ENCODE data around the gene ING1. TPM values are rescaled to one million over a fixed set of nuclear protein-coding genes. Genes with fewer than 3 reads are reported as not detected.

ING1 gene
- total RNA-seq, 1 donor from 2014 or later: 16.3 TPM

DNA sequence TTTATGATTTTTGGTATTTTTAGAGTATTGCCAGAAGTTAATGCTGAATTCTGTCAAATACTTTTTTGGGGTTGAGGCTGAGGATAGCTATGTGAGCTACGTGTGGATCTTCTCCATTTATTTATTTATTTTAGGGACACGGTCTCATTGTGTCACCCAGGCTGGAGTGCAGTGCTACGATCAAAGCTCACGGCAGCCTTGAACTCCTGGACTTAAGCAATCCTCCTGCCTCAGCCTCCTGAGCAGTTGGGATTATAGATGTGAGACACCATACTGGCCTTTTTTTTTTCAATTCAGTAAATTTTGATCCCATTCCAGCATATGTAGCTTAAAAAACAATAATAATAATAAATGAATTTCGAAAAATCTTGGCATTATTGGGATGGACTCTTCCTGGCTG, 21.1 kb downstream of the ING1 start:
- DNase-seq (ENCODE audit: low spot score): no peak
- Mint-ChIP-seq H3K9me3 (no peaks in the 10 kb centered on the region), H3K27ac (no peak overlapping the region), H3K27me3 (ENCODE audit: low read depth) (peaks cover 9% of the 10 kb centered on the region), H3K4me1 (ENCODE audit: low read depth) (peaks cover 2% of the 10 kb centered on the region), H3K4me3 (ENCODE audit: low read depth) (no peak overlapping the region), H3K36me3 (ENCODE audit: low read depth) (no peaks in the 10 kb centered on the region)
- intact Hi-C loops (cut with micrococcal nuclease): no loop called here

- intact Hi-C loops (cut with micrococcal nuclease): no loop called here
- Mint-ChIP-seq H3K27ac (no peak overlapping the region), H3K4me1 (ENCODE audit: low read depth) (peaks cover 2% of the 10 kb centered on the region), H3K4me3 (ENCODE audit: low read depth) (no peak overlapping the region), H3K27me3 (ENCODE audit: low read depth) (peaks cover 4% of the 10 kb centered on the region), H3K9me3 (peaks cover under 1% of the 10 kb centered on the region), H3K36me3 (ENCODE audit: low read depth) (no peaks in the 10 kb centered on the region)
- no peak for DNase-seq (ENCODE audit: low spot score)
Measured at GRCh38 chr13:110737555-110737954, 24.1 kb downstream of the ING1 start.

DNA sequence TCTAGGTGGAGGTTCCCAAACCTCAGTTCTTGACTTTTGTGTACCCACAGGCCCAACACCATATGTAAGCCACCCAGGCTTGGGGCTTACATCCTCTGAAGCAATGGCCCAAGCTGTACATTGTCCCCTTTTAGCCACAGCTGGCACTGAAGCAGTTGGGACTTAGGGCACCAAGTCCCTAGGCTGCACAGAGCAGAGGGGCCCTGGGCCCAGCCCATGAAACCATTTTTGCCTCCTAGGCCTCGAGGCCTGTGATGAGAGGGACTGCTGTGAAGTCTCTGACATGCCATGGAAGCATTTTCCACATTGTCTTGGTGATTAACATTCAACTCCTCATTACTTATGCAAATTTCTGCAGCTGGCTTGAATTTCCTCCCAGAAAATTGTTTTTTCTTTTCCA, 30.2 kb downstream of the ING1 start:
- DNase-seq (ENCODE audit: low spot score): no peak
- Mint-ChIP-seq H3K4me3 (ENCODE audit: low read depth) (no peak overlapping the region), H3K4me1 (ENCODE audit: low read depth) (no peaks in the 10 kb centered on the region), H3K36me3 (ENCODE audit: low read depth) (no peaks in the 10 kb centered on the region), H3K9me3 (peaks cover 18% of the 10 kb centered on the region), H3K27ac (no peak overlapping the region), H3K27me3 (ENCODE audit: low read depth) (peaks cover 8% of the 10 kb centered on the region)
- intact Hi-C loops (cut with micrococcal nuclease): no loop called here

GRCh38 chr13:110746438-110746837, 32.9 kb downstream of the ING1 start:
- intact Hi-C loops (cut with micrococcal nuclease): no loop called here
- no peaks in the 10 kb centered on the region for H3K4me1 Mint-ChIP-seq (ENCODE audit: low read depth)
- no peak overlapping the region for H3K4me3 Mint-ChIP-seq (ENCODE audit: low read depth)
- H3K27me3 Mint-ChIP-seq (ENCODE audit: low read depth): peaks cover 8% of the 10 kb centered on the region
- no peaks in the 10 kb centered on the region for H3K36me3 Mint-ChIP-seq (ENCODE audit: low read depth)
- peaks cover 21% of the 10 kb centered on the region for H3K9me3 Mint-ChIP-seq
- DNase-seq (ENCODE audit: low spot score): no peak
- H3K27ac Mint-ChIP-seq: no peak overlapping the region

DNA sequence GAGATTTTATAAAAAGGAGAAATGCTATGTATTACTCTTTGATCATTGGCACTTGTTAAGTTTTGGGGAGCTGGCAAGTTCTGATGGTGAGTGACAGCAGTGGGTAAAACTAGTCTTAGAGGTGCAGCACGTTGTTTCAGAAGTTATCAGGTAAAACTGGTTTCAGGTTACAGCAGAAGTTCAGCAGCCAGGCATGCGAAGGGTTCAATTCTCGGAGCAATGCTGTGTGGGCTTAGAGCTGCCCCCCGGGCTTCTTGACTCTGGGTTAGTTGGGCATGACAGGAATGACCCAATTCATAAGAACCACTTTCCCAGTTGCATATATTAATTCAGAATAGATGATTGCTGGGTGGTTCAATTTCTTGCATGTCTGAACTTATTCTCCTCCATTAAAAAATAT, 34.8 kb downstream of the ING1 start:
- Mint-ChIP-seq H3K4me3 (ENCODE audit: low read depth) (no peak overlapping the region), H3K27ac (no peak overlapping the region), H3K27me3 (ENCODE audit: low read depth) (peaks cover 8% of the 10 kb centered on the region), H3K4me1 (ENCODE audit: low read depth) (no peaks in the 10 kb centered on the region), H3K36me3 (ENCODE audit: low read depth) (no peaks in the 10 kb centered on the region), H3K9me3 (peaks cover 13% of the 10 kb centered on the region)
- no peak for DNase-seq (ENCODE audit: low spot score)
- intact Hi-C loops (cut with micrococcal nuclease): no loop called here

- no peak overlapping the region for H3K4me3 Mint-ChIP-seq (ENCODE audit: low read depth)
- no peaks in the 10 kb centered on the region for H3K9me3 Mint-ChIP-seq
- intact Hi-C loops (cut with micrococcal nuclease): no loop called here
- no peaks in the 10 kb centered on the region for H3K27me3 Mint-ChIP-seq (ENCODE audit: low read depth)
- no peak overlapping the region for H3K27ac Mint-ChIP-seq
- no peaks in the 10 kb centered on the region for H3K36me3 Mint-ChIP-seq (ENCODE audit: low read depth)
- no peaks in the 10 kb centered on the region for H3K4me1 Mint-ChIP-seq (ENCODE audit: low read depth)
- DNase-seq (ENCODE audit: low spot score): no peak
Measured at GRCh38 chr13:110756219-110756631, 42.7 kb downstream of the ING1 start.

GRCh38 chr13:110757296-110757695, 43.8 kb downstream of the ING1 start:
- no peak for DNase-seq (ENCODE audit: low spot score)
- H3K4me1 Mint-ChIP-seq (ENCODE audit: low read depth): no peaks in the 10 kb centered on the region
- no peaks in the 10 kb centered on the region for H3K36me3 Mint-ChIP-seq (ENCODE audit: low read depth)
- no peak overlapping the region for H3K4me3 Mint-ChIP-seq (ENCODE audit: low read depth)
- H3K9me3 Mint-ChIP-seq: no peaks in the 10 kb centered on the region
- no peaks in the 10 kb centered on the region for H3K27me3 Mint-ChIP-seq (ENCODE audit: low read depth)
- no peak overlapping the region for H3K27ac Mint-ChIP-seq
- intact Hi-C loops (cut with micrococcal nuclease): no loop called here

DNA sequence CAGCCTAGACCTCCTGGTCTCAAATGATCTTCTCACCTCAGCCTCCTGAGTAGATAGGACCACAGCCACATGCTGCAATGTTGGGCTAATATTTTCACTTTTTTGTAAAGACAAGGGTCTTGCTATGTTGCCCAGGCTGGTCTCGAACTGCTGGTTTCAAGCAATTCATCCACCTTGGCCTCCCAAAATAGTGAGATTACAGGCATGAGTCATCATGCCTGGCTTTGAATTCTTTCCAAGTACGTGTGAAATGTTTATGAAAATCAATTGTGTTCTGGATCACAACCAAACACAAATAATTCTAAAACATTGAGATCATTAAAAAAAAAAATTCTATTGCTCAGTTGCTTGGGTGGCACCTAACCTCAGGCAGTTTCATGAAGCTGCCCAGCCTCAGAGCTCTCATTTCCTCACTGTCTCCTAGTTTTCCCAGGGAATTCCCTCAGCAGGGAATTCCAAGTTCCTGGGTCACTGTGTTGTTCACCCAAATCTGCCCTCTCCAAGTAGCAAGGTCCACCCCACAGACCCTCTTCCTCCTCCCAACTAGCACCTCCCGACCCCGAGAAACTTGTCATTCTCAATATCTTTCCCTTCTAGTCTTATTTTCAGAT, 44.8 kb downstream of the ING1 start:
- intact Hi-C loops (cut with micrococcal nuclease): no loop called here
- no peak overlapping the region for H3K4me3 Mint-ChIP-seq (ENCODE audit: low read depth)
- no peak overlapping the region for H3K27ac Mint-ChIP-seq
- H3K27me3 Mint-ChIP-seq (ENCODE audit: low read depth): no peaks in the 10 kb centered on the region
- H3K36me3 Mint-ChIP-seq (ENCODE audit: low read depth): no peaks in the 10 kb centered on the region
- H3K4me1 Mint-ChIP-seq (ENCODE audit: low read depth): no peaks in the 10 kb centered on the region
- no peak for DNase-seq (ENCODE audit: low spot score)
- no peaks in the 10 kb centered on the region for H3K9me3 Mint-ChIP-seq

- Mint-ChIP-seq H3K27ac (no peak overlapping the region), H3K27me3 (ENCODE audit: low read depth) (no peaks in the 10 kb centered on the region), H3K4me3 (ENCODE audit: low read depth) (no peak overlapping the region), H3K4me1 (ENCODE audit: low read depth) (no peaks in the 10 kb centered on the region), H3K9me3 (no peaks in the 10 kb centered on the region), H3K36me3 (ENCODE audit: low read depth) (no peaks in the 10 kb centered on the region)
- intact Hi-C loops (cut with micrococcal nuclease): no loop called here
- DNase-seq (ENCODE audit: low spot score): no peak
Measured at GRCh38 chr13:110759710-110760109, 46.2 kb downstream of the ING1 start.

DNA sequence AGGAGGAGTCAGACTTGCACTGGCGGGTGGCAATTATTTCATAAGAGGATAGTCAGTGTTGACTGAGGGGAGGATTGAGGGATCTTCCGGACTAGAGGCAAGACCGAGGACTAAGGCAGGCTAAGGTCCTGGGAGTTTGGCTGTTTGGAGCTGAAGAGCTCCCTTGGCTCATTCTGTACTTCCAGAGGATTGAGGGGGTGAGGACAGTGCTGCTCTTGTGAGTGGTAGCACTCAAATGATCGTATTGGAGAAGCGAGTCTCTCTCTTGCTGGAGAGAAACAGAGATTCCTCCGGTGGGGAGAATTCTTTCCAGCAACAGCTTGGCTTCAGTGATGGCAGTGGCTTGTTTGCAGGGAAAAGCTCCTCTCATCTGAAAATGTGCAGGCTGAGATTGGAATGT, 47.1 kb downstream of the ING1 start:
- H3K27me3 Mint-ChIP-seq (ENCODE audit: low read depth): no peaks in the 10 kb centered on the region
- no peak for DNase-seq (ENCODE audit: low spot score)
- H3K4me3 Mint-ChIP-seq (ENCODE audit: low read depth): no peak overlapping the region
- H3K27ac Mint-ChIP-seq: no peak overlapping the region
- no peaks in the 10 kb centered on the region for H3K9me3 Mint-ChIP-seq
- intact Hi-C loops (cut with micrococcal nuclease): no loop called here
- H3K4me1 Mint-ChIP-seq (ENCODE audit: low read depth): no peaks in the 10 kb centered on the region
- no peaks in the 10 kb centered on the region for H3K36me3 Mint-ChIP-seq (ENCODE audit: low read depth)

DNA sequence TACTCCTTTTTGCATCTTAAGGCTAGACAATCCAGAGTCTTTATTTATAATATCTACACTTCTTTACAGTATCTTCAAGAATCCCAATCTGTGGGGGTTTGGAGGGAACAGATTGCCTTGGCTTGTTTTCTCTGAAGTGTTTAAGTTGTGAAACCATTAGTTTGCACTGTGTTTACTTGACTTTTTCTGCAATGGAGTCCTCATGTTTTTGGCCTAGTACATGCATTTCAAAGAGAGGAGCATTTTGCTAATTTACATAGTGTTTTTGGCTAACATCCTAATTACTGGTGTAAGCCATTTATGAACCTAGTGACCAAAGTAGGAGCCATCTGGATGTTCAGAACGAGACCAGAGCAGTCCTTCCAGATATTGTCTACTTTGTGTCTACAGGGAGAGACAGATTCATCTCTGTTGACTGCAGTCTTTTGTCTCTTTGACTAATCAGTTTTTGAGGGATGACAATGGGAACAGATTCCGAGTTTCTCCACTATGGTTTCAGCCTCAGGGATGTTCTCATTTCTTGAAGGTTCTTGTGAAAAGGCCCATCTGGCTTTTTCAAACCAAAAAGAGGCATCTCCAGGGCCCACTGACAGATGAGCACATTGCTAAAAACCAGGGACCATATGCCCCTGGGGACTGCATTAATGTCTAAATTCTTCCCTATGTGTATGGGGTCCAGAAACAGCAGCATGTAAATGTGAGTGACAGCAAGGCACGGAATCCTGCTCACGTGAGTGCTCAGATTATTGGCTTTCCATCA, 53.4 kb downstream of the ING1 start:
- intact Hi-C loops (cut with micrococcal nuclease): no loop called here
- Mint-ChIP-seq H3K4me3 (ENCODE audit: low read depth) (no peak overlapping the region), H3K36me3 (ENCODE audit: low read depth) (no peaks in the 10 kb centered on the region), H3K27ac (no peak overlapping the region), H3K4me1 (ENCODE audit: low read depth) (no peaks in the 10 kb centered on the region), H3K9me3 (no peaks in the 10 kb centered on the region), H3K27me3 (ENCODE audit: low read depth) (peaks cover 5% of the 10 kb centered on the region)
- no peak for DNase-seq (ENCODE audit: low spot score)

DNA sequence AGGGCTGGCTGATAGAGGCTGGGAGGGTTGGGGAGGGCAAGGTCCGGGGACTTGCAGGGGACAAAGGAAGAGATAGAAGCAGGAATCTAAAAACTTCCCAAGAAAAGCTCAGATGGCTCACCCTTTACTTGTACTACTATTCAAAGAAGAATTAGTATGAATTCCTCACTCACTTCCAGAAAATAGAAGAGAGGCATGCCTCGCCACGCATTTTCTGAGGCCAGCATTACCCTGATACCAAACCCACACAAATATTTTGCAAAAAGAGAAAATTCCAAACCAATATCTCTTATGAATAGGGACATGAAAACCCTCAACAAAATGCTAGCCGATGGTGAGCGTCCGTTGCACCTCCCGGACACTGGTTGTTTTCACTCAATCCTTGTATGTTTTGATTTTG, 54.0 kb downstream of the ING1 start:
- H3K27ac Mint-ChIP-seq: no peak overlapping the region
- H3K36me3 Mint-ChIP-seq (ENCODE audit: low read depth): no peaks in the 10 kb centered on the region
- intact Hi-C loops (cut with micrococcal nuclease): no loop called here
- no peaks in the 10 kb centered on the region for H3K4me1 Mint-ChIP-seq (ENCODE audit: low read depth)
- H3K4me3 Mint-ChIP-seq (ENCODE audit: low read depth): no peak overlapping the region
- no peaks in the 10 kb centered on the region for H3K9me3 Mint-ChIP-seq
- peaks cover 6% of the 10 kb centered on the region for H3K27me3 Mint-ChIP-seq (ENCODE audit: low read depth)
- no peak for DNase-seq (ENCODE audit: low spot score)

DNA sequence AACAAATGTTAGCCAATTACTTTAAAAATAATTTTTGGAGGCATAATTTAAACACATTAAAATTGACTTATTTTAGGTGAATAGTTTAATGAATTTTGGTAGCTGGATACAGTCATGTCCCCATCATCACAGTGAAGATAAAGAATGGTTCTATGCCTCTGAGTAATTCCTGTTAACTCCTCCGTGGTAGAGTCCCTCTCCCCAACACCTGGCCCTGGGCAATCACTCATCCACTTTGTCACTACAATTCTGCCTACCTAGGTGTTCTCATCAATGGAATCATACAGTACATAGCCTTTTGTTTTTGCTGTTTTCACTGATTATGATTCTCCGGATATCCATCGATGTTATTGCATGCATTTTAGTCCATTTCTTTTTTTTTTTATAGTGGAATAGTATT, 55.6 kb downstream of the ING1 start:
- no peaks in the 10 kb centered on the region for H3K4me1 Mint-ChIP-seq (ENCODE audit: low read depth)
- intact Hi-C loops (cut with micrococcal nuclease): no loop called here
- no peaks in the 10 kb centered on the region for H3K9me3 Mint-ChIP-seq
- no peaks in the 10 kb centered on the region for H3K36me3 Mint-ChIP-seq (ENCODE audit: low read depth)
- H3K27ac Mint-ChIP-seq: no peak overlapping the region
- H3K4me3 Mint-ChIP-seq (ENCODE audit: low read depth): no peak overlapping the region
- no peak for DNase-seq (ENCODE audit: low spot score)
- H3K27me3 Mint-ChIP-seq (ENCODE audit: low read depth): peaks cover 12% of the 10 kb centered on the region

All from activated T-helper 2 cell treated with anti-CD3 and anti-CD28 coated beads, Interferon-gamma antibody, Interleukin-2, Interleukin-4, amounts not matched to agents 10 μg/mL and 5 μg/mL and 100 μg/mL, durations not matched to agents 14 hours and 24 hours and 36 hours (primary cell).